NCI-H1694 treated with DMSO at 0.1 percent for 48 hours (cell line): Measurements from ENCODE around the gene DPYD.
"Not testable (repeated sequence)": the region's sequence is repeated elsewhere in the genome, so short reads cannot be mapped to it uniquely, and the experiment has no call there.

Experiments
- DNase-seq: peaks from one replicate; lab custom pipeline; 2025; lab: John Stamatoyannopoulos, UW

The DPYD gene

GRCh38 chr1:97271916-97272788 is 648.7 kb downstream of the DPYD start:
- DNase-seq = no peak

- no peak for DNase-seq
Observed at GRCh38 chr1:97270508-97271307, 650.1 kb downstream of the DPYD start.

GRCh38 chr1:97265630-97266029 is 655.2 kb downstream of the DPYD start:
- no peak for DNase-seq

GRCh38 chr1:97262842-97263241 is 658.0 kb downstream of the DPYD start:
- DNase-seq = no peak

GRCh38 chr1:97258597-97258996 is 662.2 kb downstream of the DPYD start:
- no peak for DNase-seq

GRCh38 chr1:97254731-97255463 is 665.9 kb downstream of the DPYD start:
- DNase-seq = no peak

- no peak for DNase-seq
Observed at GRCh38 chr1:97252925-97253324, 667.9 kb downstream of the DPYD start.

- no peak for DNase-seq
Observed at GRCh38 chr1:97252076-97252475, 668.8 kb downstream of the DPYD start.

- DNase-seq = no peak
Observed at GRCh38 chr1:97247196-97247595, 673.6 kb downstream of the DPYD start.

GRCh38 chr1:97245682-97246081 is 675.2 kb downstream of the DPYD start:
- no peak for DNase-seq

- no peak for DNase-seq
Observed at GRCh38 chr1:97245026-97245425, 675.8 kb downstream of the DPYD start.

- peak; percentile 58 for DNase-seq
Observed at GRCh38 chr1:97243973-97244560, 676.8 kb downstream of the DPYD start.

- DNase-seq = no peak
Observed at GRCh38 chr1:97238816-97239215, 682.0 kb downstream of the DPYD start.

GRCh38 chr1:97231354-97231753 is 689.5 kb downstream of the DPYD start:
- not testable (repeated sequence) for DNase-seq

GRCh38 chr1:97212671-97213070 is 708.2 kb downstream of the DPYD start:
- no peak for DNase-seq

- no peak for DNase-seq
Observed at GRCh38 chr1:97210307-97210706, 710.5 kb downstream of the DPYD start.

- DNase-seq = no peak
Observed at GRCh38 chr1:97209381-97209957, 711.4 kb downstream of the DPYD start.

GRCh38 chr1:97207868-97208267 is 713.0 kb downstream of the DPYD start:
- no peak for DNase-seq

- DNase-seq = no peak
Observed at GRCh38 chr1:97204468-97204867, 716.4 kb downstream of the DPYD start.

- DNase-seq = no peak
Observed at GRCh38 chr1:97202481-97203380, 718.1 kb downstream of the DPYD start.

- no peak for DNase-seq
Observed at GRCh38 chr1:97201641-97202040, 719.2 kb downstream of the DPYD start.
